ENCODE results near the gene DDX39A. TPM values are rescaled to one million over a fixed set of nuclear protein-coding genes. Genes with fewer than 3 reads are reported as not detected.

The DDX39A gene
- total and polyA plus RNA-seq, 11 donors: 18.0 to 109 (median 36.1) TPM

DNA sequence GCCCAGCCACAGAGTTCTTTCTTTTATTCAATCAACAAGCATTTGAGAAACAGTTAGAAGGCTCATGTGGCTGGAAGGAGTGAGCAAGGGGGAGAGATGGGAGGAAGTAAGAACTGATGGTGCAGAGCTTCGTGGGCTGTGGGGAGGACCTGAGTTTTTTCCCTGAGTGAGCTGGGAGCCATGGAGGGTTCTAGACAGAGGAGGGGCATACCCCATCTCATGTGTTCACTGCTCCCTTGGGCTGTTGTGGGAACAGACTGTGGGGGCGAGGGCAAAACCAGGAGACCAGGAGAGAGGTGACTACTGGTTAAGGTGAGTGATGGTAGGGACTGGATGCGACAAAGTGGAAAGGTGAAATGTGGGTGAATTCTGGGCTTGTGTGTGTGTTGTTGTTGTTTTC lies 11.6 kb upstream of the DDX39A start:
- H3K9me3 ChIP-seq: no peaks in the 10 kb centered on the region
- 80 to 87% (median 85%) methylated on average over 3 of the region's 3 CpGs for WGBS, 4 donors
- peaks cover 0 to 2% (median 0%) of the 10 kb centered on the region in 9 donors for H3K36me3 ChIP-seq
- peaks cover 0 to 37% (median 22%) of the 10 kb centered on the region in 12 donors for H3K4me1 ChIP-seq
- ATAC-seq (no peak), DNase-seq (no peak)
- intact Hi-C loops (cut with DNase I): loop anchor here in 3 of 10 donors (5.0 kb wide), 3 partner anchors 37 to 257 kb away; no protein-coding TSS in a partner anchor
- H3K27ac ChIP-seq: no peak overlapping the region
- H3K4me3 ChIP-seq: no peak overlapping the region
- H3K27me3 ChIP-seq: no peaks in the 10 kb centered on the region
- TF ChIP-seq, protein P1, sequence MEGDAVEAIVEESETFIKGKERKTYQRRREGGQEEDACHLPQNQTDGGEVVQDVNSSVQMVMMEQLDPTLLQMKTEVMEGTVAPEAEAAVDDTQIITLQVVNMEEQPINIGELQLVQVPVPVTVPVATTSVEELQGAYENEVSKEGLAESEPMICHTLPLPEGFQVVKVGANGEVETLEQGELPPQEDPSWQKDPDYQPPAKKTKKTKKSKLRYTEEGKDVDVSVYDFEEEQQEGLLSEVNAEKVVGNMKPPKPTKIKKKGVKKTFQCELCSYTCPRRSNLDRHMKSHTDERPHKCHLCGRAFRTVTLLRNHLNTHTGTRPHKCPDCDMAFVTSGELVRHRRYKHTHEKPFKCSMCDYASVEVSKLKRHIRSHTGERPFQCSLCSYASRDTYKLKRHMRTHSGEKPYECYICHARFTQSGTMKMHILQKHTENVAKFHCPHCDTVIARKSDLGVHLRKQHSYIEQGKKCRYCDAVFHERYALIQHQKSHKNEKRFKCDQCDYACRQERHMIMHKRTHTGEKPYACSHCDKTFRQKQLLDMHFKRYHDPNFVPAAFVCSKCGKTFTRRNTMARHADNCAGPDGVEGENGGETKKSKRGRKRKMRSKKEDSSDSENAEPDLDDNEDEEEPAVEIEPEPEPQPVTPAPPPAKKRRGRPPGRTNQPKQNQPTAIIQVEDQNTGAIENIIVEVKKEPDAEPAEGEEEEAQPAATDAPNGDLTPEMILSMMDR (IDR thresholded peaks at IDR 0.05): no peak
- TF ChIP-seq POLR2A (IDR thresholded peaks at IDR 0.05): no peak

DNA sequence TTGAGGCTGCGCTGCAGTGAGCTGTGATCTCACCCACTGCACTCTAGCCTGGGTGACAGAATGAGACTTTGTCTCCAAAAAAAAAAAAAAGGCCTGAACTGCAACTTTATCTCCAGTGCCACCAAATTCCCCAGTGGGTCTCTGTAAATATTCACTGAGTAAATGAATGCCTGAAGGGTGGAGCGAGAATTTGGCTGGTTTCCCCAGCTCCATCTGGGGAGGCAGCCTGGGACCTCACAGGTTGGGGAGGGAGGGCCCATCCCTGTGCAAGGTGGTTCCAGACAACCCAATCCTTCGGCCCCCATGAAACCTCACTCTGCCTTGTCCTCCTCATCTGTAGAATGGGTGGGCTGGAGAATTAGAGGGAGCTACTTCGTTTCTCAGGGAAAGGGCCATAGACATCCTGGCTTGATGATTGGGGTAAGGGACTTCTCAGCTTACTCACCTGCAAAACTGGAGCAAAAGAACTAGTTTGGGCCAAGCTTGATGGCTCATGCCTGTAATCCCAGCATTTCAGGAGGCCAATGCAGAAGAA lies 9.8 kb upstream of the DDX39A start:
- H3K36me3 ChIP-seq: no peaks in the 10 kb centered on the region
- no peaks in the 10 kb centered on the region for H3K9me3 ChIP-seq
- DNase-seq (no peak), ATAC-seq (no peak)
- intact Hi-C loops (cut with DNase I): no loop called here
- no peak overlapping the region for H3K27ac ChIP-seq
- WGBS, 4 donors: 85 to 96% (median 94%) methylated on average over 4 of the region's 4 CpGs
- no peaks in the 10 kb centered on the region for H3K27me3 ChIP-seq
- TF ChIP-seq, protein P1 (IDR thresholded peaks at IDR 0.05): no peak
- TF ChIP-seq POLR2A (IDR thresholded peaks at IDR 0.05): no peak
- peaks cover 0 to 19% (median 10%) of the 10 kb centered on the region in 12 donors for H3K4me1 ChIP-seq
- H3K4me3 ChIP-seq: no peak overlapping the region

DNA sequence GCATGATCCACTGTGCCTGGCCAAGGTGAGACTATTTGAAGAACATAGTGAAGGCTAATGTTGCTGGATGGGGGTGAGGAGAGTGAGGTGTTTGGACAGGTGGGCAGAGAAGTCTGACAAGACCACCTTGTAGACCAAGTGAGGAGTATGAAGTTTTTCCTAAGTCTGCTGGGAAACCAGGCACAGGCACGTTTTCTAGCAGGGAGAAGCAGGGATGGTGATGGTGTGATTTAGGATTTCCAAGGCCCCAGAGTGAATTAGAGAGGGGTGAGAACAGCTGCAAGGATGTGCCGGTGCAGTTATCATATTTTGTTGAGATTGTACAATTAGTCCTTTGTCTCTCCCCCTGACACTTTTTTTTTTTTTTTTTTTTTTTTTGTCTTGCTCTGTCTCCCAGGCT lies 8.3 kb upstream of the DDX39A start:
- intact Hi-C loops (cut with DNase I): no loop called here
- peaks cover 0 to 20% (median 5%) of the 10 kb centered on the region in 12 donors for H3K4me1 ChIP-seq
- 68 to 81% (median 70%) methylated on average over 2 of the region's 2 CpGs for WGBS, 4 donors

DNA sequence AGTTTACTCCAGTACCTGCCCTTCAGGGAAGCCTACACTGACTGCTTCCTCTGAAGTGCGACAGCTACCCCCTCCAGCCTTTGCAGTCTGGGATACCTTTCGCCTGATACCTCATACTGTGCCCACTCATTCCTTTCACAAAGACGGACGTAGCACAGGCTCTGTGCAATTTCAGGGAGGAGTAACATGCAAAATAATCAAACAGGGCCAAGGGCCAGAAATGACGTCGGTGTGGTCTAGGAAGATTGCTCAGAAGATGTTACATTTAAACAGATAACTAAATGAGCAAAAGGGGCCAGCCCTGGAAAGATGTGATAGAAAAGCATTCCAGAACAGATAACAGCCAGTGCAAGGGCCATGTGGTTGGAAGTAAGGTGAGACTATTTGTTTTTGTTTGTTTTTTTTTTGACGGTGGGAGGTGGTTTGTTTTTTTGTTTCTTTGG lies 6.6 kb upstream of the DDX39A start:
- Histone ChIP-seq H3K4me1 (peaks cover 0 to 15% (median 0%) of the 10 kb centered on the region in 12 donors), H3K27ac (no peak overlapping the region), H3K4me3 (no peak overlapping the region), H3K27me3 (no peaks in the 10 kb centered on the region), H3K9me3 (no peaks in the 10 kb centered on the region), H3K36me3 (no peaks in the 10 kb centered on the region)
- 66 to 75% (median 69%) methylated on average over 7 of the region's 7 CpGs for WGBS, 4 donors
- DNase-seq: no peak
- TF ChIP-seq POLR2A (IDR thresholded peaks at IDR 0.05): no peak
- TF ChIP-seq, protein P1 (IDR thresholded peaks at IDR 0.05): no peak
- ATAC-seq: no peak
- intact Hi-C loops (cut with DNase I): no loop called here

More for the DNA sequence above, 8.3 kb upstream of the DDX39A start:
- ATAC-seq: no peak
- Histone ChIP-seq H3K27me3 (no peaks in the 10 kb centered on the region), H3K27ac (no peak overlapping the region), H3K36me3 (no peaks in the 10 kb centered on the region), H3K9me3 (no peaks in the 10 kb centered on the region), H3K4me3 (no peak overlapping the region)
- DNase-seq: no peak
- TF ChIP-seq, protein P1 (IDR thresholded peaks at IDR 0.05): no peak
- TF ChIP-seq POLR2A (IDR thresholded peaks at IDR 0.05): no peak

Measured in heart left ventricle (tissue), 16 donors.